ENCODE results near the gene KLHL36. TPM values are rescaled to one million over a fixed set of nuclear protein-coding genes. Genes with fewer than 3 reads are reported as not detected.

Gene KLHL36
- total RNA-seq, result 10 to 100 TPM; 49.0 to 73.0 (median 65.8) TPM

GRCh38 chr16:84647828-84648594 lies at the start of gene KLHL36:
Gene KLHL36, plus strand, starts transcription at chr16:84648511. Its CDS starts 2,357 bp downstream, at chr16:84650868.
- TF ChIP-seq, protein P1, sequence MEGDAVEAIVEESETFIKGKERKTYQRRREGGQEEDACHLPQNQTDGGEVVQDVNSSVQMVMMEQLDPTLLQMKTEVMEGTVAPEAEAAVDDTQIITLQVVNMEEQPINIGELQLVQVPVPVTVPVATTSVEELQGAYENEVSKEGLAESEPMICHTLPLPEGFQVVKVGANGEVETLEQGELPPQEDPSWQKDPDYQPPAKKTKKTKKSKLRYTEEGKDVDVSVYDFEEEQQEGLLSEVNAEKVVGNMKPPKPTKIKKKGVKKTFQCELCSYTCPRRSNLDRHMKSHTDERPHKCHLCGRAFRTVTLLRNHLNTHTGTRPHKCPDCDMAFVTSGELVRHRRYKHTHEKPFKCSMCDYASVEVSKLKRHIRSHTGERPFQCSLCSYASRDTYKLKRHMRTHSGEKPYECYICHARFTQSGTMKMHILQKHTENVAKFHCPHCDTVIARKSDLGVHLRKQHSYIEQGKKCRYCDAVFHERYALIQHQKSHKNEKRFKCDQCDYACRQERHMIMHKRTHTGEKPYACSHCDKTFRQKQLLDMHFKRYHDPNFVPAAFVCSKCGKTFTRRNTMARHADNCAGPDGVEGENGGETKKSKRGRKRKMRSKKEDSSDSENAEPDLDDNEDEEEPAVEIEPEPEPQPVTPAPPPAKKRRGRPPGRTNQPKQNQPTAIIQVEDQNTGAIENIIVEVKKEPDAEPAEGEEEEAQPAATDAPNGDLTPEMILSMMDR (IDR thresholded peaks at IDR 0.05), result no peak
- TF ChIP-seq POLR2A (IDR thresholded peaks at IDR 0.05), result no peak
- peak; percentile 38 to 91 for DNase-seq (ENCODE audit: low spot score in 2 of 2)
- peak within 1 kb of the TSS; percentile 59 for H3K4me3 ChIP-seq (ENCODE audit: low read depth, poor library complexity, severe bottlenecking)
- WGBS, 2 donors, result 16% methylated on average over 16 to 19 of the region's 77 CpGs
- intact Hi-C loops (cut with DNase I; ENCODE audit: low total_unique reads), result no loop called here

DNA sequence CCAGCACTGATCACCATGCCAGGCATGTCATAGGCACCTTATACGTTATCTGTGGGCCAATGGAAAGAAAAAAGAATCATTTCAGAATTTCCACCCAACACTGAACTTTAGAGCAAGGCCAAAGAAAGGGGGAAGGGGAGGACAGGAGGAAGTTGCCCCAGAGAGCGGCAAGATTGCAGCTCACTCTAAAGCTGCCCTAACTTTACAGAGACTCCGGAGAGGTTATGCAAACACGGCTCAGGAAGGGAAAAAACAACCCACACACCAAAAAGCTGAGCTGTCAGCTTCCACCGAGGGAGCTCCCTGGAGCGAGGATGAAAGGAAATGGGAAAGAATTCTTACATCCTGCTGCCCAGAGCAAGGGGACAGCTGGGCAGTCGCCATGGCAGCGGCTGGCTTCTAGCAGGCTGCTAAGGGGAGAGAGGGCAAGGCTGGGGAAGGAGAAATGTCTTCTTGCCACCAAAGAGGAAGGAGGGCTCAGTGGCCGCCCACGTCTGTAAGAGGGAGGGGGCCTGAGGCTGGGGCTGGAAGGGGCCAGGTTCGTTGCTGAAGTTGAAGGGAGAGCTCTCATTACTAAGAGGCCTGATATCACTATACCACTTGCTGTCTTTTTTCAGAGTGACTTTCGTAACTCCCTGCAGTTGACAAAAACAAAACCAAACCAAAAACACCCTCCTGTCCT lies 48.6 kb upstream of the KLHL36 start:
- intact Hi-C loops (cut with DNase I; ENCODE audit: low total_unique reads), result no loop called here
- peak in 1 of 2 donors; percentile 47 for DNase-seq (ENCODE audit: low spot score in 2 of 2)
- no peak for TF ChIP-seq POLR2A (IDR thresholded peaks at IDR 0.05)
- TF ChIP-seq, protein P1 (IDR thresholded peaks at IDR 0.05), result no peak
- 45 to 47% methylated on average over 12 of the region's 12 CpGs for WGBS, 2 donors
- no peak overlapping the region for H3K4me3 ChIP-seq (ENCODE audit: low read depth, poor library complexity, severe bottlenecking)

DNA sequence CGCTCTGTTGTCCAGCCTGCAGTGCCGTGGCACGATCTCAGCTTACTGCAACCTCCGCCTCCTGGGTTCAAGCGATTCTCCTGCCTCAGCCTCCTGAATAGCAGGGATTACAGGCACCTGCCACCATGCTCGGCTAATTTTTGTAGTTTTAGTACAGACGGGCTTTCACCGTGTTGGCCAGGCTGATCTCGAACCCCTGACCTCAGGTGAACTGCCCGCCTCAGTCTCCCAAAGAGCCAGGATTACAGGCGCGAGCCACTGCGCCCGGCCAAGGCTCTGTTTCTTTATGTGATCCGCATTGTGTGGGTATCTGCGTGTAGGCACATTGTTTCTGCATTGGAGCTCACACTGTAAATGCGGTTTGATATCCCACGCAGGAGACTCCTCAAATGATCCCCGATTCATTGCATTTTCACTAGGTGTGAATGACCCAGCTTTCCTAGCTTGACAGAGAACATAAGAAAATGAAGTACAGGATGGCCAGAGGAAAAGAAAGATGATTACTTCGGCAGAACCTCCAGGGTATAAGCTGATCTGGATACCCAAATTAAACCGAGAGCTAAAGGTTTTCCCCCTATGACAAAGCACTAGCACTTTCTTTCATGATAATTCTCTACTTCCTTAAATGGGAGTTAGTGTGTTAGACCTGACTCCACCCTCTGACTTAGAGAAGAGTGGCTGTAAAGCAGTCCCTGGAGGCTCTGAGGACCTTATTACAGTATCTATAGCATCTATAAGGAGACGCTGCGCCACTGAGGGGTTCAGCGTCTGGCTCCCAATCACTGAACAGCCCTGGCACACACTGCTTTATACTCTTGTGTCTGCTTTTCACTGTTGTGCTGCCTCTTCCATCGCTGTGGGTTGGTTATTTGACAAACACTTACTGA lies 47.7 kb upstream of the KLHL36 start:
- no peak overlapping the region for H3K4me3 ChIP-seq (ENCODE audit: low read depth, poor library complexity, severe bottlenecking)
- intact Hi-C loops (cut with DNase I; ENCODE audit: low total_unique reads), result no loop called here
- TF ChIP-seq, protein P1 (IDR thresholded peaks at IDR 0.05), result no peak
- no peak for TF ChIP-seq POLR2A (IDR thresholded peaks at IDR 0.05)
- 85 to 87% methylated on average over 25 of the region's 25 CpGs for WGBS, 2 donors
- no peak for DNase-seq (ENCODE audit: low spot score in 2 of 2)

GRCh38 chr16:84603140-84603816 lies 45.0 kb upstream of the KLHL36 start:
- TF ChIP-seq, protein P1 (IDR thresholded peaks at IDR 0.05), result no peak
- TF ChIP-seq POLR2A (IDR thresholded peaks at IDR 0.05), result no peak
- intact Hi-C loops (cut with DNase I; ENCODE audit: low total_unique reads), result no loop called here
- no peak overlapping the region for H3K4me3 ChIP-seq (ENCODE audit: low read depth, poor library complexity, severe bottlenecking)
- DNase-seq (ENCODE audit: low spot score in 2 of 2), result peak; percentile 79 to 96
- WGBS, 2 donors, result 46 to 53% methylated on average over 22 to 23 of the region's 23 CpGs

- H3K4me3 ChIP-seq (ENCODE audit: low read depth, poor library complexity, severe bottlenecking), result no peak overlapping the region
- intact Hi-C loops (cut with DNase I; ENCODE audit: low total_unique reads), result no loop called here
- no peak for DNase-seq (ENCODE audit: low spot score in 2 of 2)
- TF ChIP-seq POLR2A (IDR thresholded peaks at IDR 0.05), result no peak
- TF ChIP-seq, protein P1 (IDR thresholded peaks at IDR 0.05), result no peak
- 81 to 88% methylated on average over 10 of the region's 10 CpGs for WGBS, 2 donors
Observed at GRCh38 chr16:84603940-84604339, 44.4 kb upstream of the KLHL36 start.

Measured in lower leg skin (tissue), 4 donors.